GM21423 (cell line): ENCODE measurements around the gene RASSF9.

Experiments used
- ATAC-seq: cut with Tn5 transposase; IDR thresholded peaks from one replicate; pipeline ENCODE4 v1.9.1; 2021; ENCODE audit warnings: mild to moderate bottlenecking, moderate library complexity; ENCODE audit not compliant: unreplicated experiment

The RASSF9 gene

DNA sequence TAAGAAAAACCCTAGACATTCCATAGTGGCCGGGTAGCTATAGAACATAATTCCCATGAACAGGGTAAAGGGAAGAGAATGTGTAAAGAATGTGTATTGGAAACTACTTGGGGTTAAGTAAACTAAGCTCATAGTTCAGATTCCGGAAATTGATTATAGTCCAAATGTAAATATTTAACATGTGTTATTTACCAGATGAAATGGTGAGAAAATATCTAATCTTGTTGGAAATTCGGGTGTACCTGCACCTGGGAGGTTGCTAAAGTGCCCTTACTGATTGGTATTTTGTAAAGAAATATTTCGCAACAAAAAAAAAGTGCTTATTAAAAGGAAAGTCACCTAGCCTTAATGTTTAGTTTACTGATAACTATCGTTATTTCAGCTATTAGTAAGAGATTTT, 14.4 kb downstream of the RASSF9 start:
- no peak for ATAC-seq

DNA sequence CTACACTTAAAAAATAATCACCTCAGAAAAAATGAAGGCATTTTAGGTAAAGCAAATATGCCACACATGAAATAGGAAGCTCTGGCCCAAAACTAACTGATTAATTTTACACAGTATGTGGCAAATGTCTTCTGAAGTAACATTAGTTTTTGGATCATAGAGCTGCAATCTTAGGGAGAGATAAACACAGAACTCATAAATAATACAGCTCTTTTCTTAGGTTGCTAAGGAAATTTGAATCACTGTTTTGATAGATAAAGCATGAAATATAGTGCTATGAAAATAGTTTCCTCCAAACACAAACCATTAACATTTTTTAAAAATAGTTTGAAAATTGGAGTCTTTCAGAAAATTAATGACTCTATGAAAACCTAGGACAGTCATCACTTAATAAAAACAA, 15.0 kb downstream of the RASSF9 start:
- ATAC-seq, result no peak

DNA sequence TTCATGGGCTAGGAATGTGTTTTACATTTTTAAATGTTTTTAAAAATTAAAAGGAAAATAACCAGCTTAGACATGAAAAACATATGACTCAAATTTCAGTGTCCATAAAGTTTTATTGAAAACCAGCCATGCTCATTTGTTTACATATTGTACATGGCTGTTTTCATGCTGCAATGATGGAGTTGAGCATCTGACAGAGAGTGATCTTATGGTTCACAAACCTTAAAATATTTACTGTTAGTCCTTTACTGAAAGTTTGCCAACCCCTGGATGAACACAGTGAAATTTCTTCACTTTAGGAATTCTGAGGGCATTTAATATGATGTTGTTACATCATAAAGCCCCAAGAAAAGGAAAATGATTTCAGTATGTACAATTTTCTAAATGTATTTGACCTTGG, 16.1 kb downstream of the RASSF9 start:
- no peak for ATAC-seq

DNA sequence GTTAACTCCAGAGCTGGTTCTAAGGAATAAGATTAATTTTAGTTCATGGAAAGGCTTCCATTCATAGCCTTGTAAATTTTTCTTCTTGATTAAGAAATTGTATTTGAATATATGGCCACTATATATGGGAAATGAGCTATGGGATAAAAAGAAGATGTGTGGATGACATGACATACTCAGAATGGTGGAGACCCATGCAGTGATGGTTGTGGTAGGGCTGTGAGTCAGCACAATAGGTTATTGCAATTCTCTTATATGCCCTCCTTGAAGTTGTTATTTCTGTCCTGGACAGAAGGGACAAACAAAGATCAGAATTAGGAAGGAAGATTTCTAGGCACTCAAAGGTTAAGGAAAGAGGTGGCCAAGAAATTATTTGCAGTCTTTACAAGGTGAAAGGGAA, 21.5 kb downstream of the RASSF9 start:
- ATAC-seq, result no peak

- ATAC-seq, result no peak
These were observed 22.1 kb downstream of the RASSF9 start for GRCh38 chr12:85814071-85814470.

DNA sequence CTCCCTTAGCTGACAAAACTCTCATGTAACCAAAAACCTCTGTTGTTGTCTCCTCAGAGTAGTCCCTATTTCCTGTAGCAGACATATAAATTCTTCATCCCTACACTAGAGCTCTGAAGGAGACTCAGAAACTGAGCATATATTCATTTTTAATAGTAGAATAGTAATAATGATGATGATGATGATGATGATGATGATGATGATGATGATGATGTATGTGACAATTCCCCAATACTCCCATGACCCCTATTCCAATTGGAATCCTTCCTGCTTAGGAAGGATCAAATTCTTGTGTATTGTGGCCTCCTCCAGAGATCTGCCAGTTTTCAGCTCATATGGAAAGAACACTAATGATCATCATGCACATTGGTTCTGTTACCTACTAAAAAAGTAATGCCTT, 26.7 kb downstream of the RASSF9 start:
- no peak for ATAC-seq

DNA sequence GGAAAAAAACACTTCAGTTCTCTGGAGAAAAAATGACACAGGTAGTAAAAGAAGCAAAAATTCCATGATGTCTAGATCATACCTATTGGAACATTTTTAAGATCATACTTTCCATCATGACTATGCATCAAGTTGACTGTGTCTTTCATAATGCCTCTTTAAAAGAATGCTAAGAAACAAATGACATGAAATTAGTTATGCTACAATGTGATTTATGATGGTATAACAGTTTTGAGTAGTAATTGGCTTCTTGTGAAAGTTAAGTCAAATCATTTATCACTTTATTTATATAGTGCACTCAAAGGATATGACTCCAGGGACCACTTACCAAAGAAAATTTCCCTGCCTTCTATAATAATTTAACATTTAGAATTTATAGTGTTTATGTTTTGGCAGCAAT, 28.5 kb downstream of the RASSF9 start:
- no peak for ATAC-seq

- no peak for ATAC-seq
These were observed 30.6 kb downstream of the RASSF9 start for GRCh38 chr12:85805654-85806053.

- no peak for ATAC-seq
These were observed 31.5 kb downstream of the RASSF9 start for GRCh38 chr12:85804663-85805062.

DNA sequence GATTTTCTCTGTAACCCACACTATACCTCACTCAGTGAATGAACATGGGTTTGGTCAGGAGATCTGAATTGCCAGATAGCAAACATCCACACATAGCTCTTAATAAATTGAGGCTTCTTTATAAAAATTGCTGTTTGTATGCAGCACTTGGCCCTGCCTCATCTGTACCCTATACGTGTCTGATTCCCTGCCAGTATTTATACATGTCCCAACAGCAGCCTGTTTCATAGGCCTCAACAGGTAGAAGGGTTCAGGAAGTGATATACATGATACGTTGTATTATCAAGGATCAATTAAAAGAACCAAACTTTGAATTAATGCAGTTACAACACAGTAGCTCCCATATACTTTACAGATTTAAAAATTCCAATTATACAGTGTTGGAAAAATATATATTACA, 32.3 kb downstream of the RASSF9 start:
- ATAC-seq, result no peak

GRCh38 chr12:85803231-85803630, 33.0 kb downstream of the RASSF9 start:
- ATAC-seq, result no peak

DNA sequence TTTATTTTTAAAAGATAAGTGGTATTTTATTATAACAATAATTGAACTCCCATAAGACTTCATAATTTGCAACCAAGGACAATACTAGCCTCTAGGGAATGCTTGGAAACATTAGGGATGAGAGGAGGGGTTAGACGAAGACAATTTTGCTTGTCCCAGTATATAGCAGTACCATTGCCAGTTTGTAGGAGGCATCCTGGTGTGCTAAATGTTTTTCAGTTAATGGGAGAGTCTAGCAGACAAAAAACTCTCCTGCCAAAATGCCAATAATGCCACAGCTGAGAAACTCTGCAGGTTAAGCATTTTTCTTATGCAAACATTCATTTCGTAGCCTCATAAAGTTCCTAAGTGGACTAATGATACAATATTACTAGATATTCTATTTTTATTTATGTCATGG, 38.1 kb downstream of the RASSF9 start:
- ATAC-seq, result no peak

- ATAC-seq, result no peak
These were observed 40.2 kb downstream of the RASSF9 start for GRCh38 chr12:85796001-85796400.

GRCh38 chr12:85794531-85794930, 41.7 kb downstream of the RASSF9 start:
- no peak for ATAC-seq

DNA sequence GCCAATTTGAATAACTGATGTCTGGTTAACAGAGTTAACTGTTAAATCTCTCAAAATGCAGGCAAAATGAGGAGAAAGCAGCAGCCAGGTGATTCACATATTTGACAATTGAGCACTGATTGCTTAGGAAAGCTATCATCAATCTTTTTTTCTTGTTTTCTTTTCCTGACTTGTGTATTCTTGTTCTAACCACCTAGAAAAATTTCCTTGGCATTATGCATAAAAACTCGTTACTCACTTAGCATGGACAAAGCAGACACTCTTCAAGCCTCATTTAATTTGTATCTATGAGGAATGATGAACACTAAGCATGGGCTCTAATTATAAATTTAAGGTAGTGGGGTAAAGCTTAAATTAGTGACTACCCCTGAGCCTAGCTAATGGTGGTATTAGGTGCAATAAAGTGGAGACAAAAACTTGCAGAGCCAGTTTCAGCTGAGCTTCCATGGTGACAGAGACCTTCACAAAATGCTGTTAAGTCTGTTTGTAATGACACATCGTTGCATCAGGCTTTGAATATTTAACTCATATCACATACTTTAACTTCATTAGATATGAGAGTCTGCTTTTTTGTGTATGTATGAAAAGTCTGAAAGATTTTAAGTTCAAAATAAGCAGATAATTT, 52.0 kb downstream of the RASSF9 start:
- ATAC-seq, result no peak

DNA sequence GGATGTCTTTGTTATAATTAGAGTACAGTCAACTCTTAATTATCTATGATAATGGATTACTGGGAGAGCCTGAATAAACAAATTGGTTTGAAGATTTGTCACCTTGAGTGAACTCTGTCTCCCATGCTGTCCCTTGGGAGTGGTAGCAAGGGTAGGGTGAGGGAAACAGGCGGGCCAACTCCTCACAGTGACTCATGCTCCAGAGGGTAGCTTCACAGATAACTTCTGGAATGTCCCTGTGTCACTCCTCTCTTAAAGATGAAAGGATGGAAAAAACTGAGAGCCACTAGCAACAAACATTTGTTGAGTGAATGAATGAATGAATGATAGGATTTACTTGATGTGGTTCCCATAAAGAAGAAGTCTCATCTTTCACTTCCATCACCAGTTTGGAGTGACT, 53.5 kb downstream of the RASSF9 start:
- ATAC-seq, result no peak

GRCh38 chr12:85781766-85782165, 54.4 kb downstream of the RASSF9 start:
- ATAC-seq, result no peak

DNA sequence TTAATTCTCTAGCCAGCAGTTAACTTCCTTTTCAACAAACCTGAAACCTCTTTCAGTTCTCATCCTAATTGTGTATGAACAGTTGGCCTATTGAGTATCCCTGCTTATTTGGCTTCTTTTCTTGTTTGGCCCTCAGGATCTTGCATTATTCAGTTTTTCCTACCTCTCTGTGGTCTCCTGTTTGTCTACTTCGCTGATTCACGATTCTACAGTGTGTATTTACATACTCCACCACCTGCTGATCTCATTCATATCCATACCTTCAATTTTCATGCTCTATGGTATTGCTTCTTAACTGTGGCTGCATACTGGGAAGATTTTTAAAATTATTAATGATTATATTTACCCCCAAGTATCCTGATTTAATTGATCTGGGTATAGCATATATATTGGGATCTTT, 56.4 kb downstream of the RASSF9 start:
- ATAC-seq, result no peak

DNA sequence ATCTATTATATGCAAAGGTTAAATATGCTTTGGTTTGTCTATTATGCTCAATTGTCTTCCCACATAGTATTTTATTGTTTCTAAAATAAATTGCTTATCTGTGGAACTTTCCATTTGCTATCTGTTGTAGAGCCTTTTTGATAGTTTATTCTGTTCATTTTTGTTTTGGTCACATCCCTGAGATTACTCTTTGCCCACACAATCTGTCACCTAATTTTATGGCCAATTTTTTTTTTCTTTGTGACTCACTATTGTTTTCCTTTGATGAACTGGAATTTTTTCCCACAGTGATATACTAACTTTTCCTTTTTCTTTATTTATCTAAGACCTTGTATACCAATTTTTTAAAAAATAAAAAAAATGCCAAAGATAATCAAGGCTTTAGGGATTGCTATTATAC, 61.1 kb downstream of the RASSF9 start:
- ATAC-seq, result no peak

- ATAC-seq, result no peak
These were observed 70.7 kb downstream of the RASSF9 start for GRCh38 chr12:85765453-85765869.

DNA sequence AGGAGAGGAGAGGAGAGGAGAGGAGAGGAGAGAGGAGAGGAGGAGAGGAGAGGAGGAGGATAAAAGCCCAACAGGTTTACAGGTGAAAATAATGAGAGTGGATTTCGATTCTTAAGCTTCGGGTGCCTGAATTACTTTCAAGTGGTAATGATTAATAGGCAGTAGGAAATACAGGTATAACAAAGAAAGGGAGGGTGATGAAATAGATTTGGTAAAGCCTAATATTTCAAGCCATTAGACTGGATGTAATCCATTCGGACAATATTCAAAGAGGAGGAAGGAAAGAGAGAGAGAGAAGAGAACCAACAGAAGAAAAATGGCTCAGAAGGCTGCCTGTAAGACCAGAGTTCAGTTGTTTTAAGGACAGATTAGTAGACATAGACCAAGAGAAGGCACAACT, 76.6 kb downstream of the RASSF9 start:
- no peak for ATAC-seq

GRCh38 chr12:85759091-85759490, 77.1 kb downstream of the RASSF9 start:
- ATAC-seq, result no peak

DNA sequence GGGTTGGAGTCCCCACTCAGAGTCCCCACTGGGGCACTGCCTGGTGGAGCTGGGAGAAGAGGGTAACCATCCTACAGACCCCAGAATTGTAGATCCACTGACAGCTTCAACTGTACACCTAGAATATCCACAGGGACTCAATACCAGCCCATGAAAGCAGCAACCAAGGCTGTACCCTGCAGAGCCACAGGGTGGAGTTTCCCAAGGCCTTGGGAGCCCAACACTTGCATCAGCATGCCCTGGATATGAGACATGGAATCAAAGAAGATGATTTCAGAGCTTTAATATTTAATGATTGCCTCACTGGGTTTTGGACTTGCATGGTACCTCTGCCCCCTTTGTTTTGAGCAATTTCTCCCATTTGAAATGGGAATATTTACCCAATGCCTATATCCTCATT, 80.4 kb downstream of the RASSF9 start:
- no peak for ATAC-seq
